IMR-90 (cell line): Measurements from ENCODE around the gene RAPGEF1. TPM values are rescaled to one million over a fixed set of nuclear protein-coding genes. Genes with fewer than 3 reads are reported as not detected.

Experiments
- ATAC-seq: fragments of 200-7000 bp; cut with Tn5 transposase; 2 replicates; pipeline ENCODE4 v1.9.1; 2020; ENCODE audit warnings: low read depth, mild to moderate bottlenecking, moderate library complexity
- BruUV-seq: library from RNA; stranded (reverse); fragments of 400-500 nt; replicated peaks from 2 replicates; lab custom pipeline; 2021; lab: Mats Ljungman, UMichigan
- CTCF ChIA-PET: fragments of 300-600 bp; formaldehyde crosslinking; extraction: SDS; loops from one replicate; lab custom pipeline; 2021; ENCODE audit warnings: antibody characterized with exemption; lab: Yijun Ruan, JAX
- POLR2A ChIA-PET: fragments of 300-600 bp; sonication (Branson Sonifier 250); formaldehyde crosslinking; loops from one replicate; lab custom pipeline; 2022; ENCODE audit warnings: antibody characterized with exemption; ENCODE audit not compliant: unreplicated experiment; lab: Charles Lee
- DNase-seq: peaks from one replicate; pipeline ENCODE4 v3.0.0; 2013
- H2AFZ ChIP-seq: replicated peaks from 2 replicates; pipeline ENCODE3; 2013; ENCODE audit warnings: low read length, mild to moderate bottlenecking; ENCODE audit not compliant: poor library complexity
- H2AK5ac ChIP-seq: 2 replicates; pipeline ENCODE4 v1.6.1; 2013; ENCODE audit warnings: low read depth, low read length, inconsistent platforms
- H2AK9ac ChIP-seq: replicated peaks from 2 replicates; pipeline ENCODE3; 2013; ENCODE audit warnings: mild to moderate bottlenecking, low read depth, low read length, moderate library complexity; ENCODE audit not compliant: poor library complexity
- H2BK120ac ChIP-seq: 2 replicates; pipeline ENCODE4 v1.6.1; 2013; ENCODE audit warnings: low read depth, low read length, inconsistent platforms
- H2BK15ac ChIP-seq: 3 replicates; pipeline ENCODE4 v1.6.1; 2013; ENCODE audit warnings: low read depth, low read length, inconsistent platforms
- H2BK20ac ChIP-seq: 2 replicates; pipeline ENCODE4 v1.6.1; 2013; ENCODE audit warnings: low read depth, mild to moderate bottlenecking, inconsistent platforms, low read length, moderate library complexity
- H2BK5ac ChIP-seq: 2 replicates; pipeline ENCODE4 v1.6.1; 2013; ENCODE audit warnings: mild to moderate bottlenecking, low read depth, low read length, inconsistent platforms; ENCODE audit not compliant: poor library complexity, severe bottlenecking
- H3K14ac ChIP-seq: replicated peaks from 2 replicates; pipeline ENCODE4 v1.6.1; 2013; ENCODE audit warnings: low read depth, low read length, inconsistent platforms
- H3K18ac ChIP-seq: 2 replicates; pipeline ENCODE4 v1.6.1; 2013; ENCODE audit warnings: low read depth, low read length, control low read depth
- H3K23ac ChIP-seq: 2 replicates; pipeline ENCODE4 v1.6.1; 2013; ENCODE audit warnings: low read depth, low read length, inconsistent platforms
- H3K27ac ChIP-seq: 2 replicates; pipeline ENCODE4 v1.5.1; 2013; ENCODE audit warnings: mild to moderate bottlenecking, control low read depth, low read length; ENCODE audit not compliant: insufficient read depth
- H3K27me3 ChIP-seq: 2 replicates; pipeline ENCODE4 v1.6.1; 2013; ENCODE audit warnings: low read length; ENCODE audit not compliant: control insufficient read depth, insufficient read depth
- H3K36me3 ChIP-seq: 2 replicates; pipeline ENCODE4 v1.6.1; 2013; ENCODE audit warnings: low read length, mixed read lengths; ENCODE audit not compliant: control insufficient read depth, insufficient read depth
- H3K4ac ChIP-seq: 2 replicates; pipeline ENCODE4 v1.6.1; 2013; ENCODE audit warnings: low read depth, low read length, inconsistent platforms
- H3K4me1 ChIP-seq: 2 replicates; pipeline ENCODE4 v1.6.1; 2013; ENCODE audit warnings: low read length, mixed read lengths; ENCODE audit not compliant: control insufficient read depth, insufficient read depth
- H3K4me2 ChIP-seq: 2 replicates; pipeline ENCODE4 v1.6.1; 2013; ENCODE audit warnings: low read depth, mild to moderate bottlenecking, control low read depth, low read length, moderate library complexity
- H3K4me3 ChIP-seq: 2 replicates; pipeline ENCODE4 v1.5.1; 2013; ENCODE audit warnings: low read depth, mild to moderate bottlenecking, control low read depth, low read length, moderate library complexity; ENCODE audit not compliant: insufficient read depth
- H3K56ac ChIP-seq: 2 replicates; pipeline ENCODE4 v1.6.1; 2013; ENCODE audit warnings: low read length, inconsistent platforms; ENCODE audit not compliant: insufficient read depth; ENCODE audit errors: extremely low read depth
- H3K79me1 ChIP-seq, 2 experiments: 2 replicates each; pipeline ENCODE4 v1.6.1; 2013; ENCODE audit warnings: low read length in 2 of 2, inconsistent platforms in 1 of 2, low read depth in 1 of 2
- H3K9ac ChIP-seq: 2 replicates; pipeline ENCODE4 v1.6.1; 2013; ENCODE audit warnings: low read depth, low read length, control low read depth
- H3K9me1 ChIP-seq: 2 replicates; pipeline ENCODE4 v1.6.1; 2013; ENCODE audit warnings: low read length, inconsistent platforms; ENCODE audit not compliant: insufficient read depth
- H3K9me3 ChIP-seq: 2 replicates; pipeline ENCODE4 v1.6.1; 2013; ENCODE audit warnings: low read length; ENCODE audit not compliant: control insufficient read depth, insufficient read depth
- H4K20me1 ChIP-seq: 2 replicates; pipeline ENCODE4 v1.6.1; 2013; ENCODE audit warnings: low read length, inconsistent platforms; ENCODE audit not compliant: insufficient read depth
- H4K5ac ChIP-seq: 2 replicates; pipeline ENCODE4 v1.6.1; 2013; ENCODE audit warnings: mild to moderate bottlenecking, low read depth, low read length, control low read depth
- H4K8ac ChIP-seq, 2 experiments: 2 replicates each; pipeline ENCODE4 v1.6.1; 2013; ENCODE audit warnings: low read depth in 2 of 2, low read length in 2 of 2, control low read depth in 1 of 2, inconsistent platforms in 1 of 2
- H4K91ac ChIP-seq: 2 replicates; pipeline ENCODE4 v1.6.1; 2013; ENCODE audit warnings: low read depth, low read length, inconsistent platforms; ENCODE audit not compliant: insufficient read depth
- CEBPB ChIP-seq: IDR thresholded peaks from 2 replicates; pipeline ENCODE4 v1.6.1; 2012; ENCODE audit warnings: low read depth, low read length, improper control_type of control experiment
- ELK1 ChIP-seq: fragments of 150-350 bp; IDR thresholded peaks from 2 replicates; pipeline ENCODE4 v1.6.1; 2016; ENCODE audit warnings: low read depth, mild to moderate bottlenecking, low read length, moderate library complexity, borderline replicate concordance
- FOS ChIP-seq: fragments of 150-350 bp; IDR thresholded peaks from 2 replicates; pipeline ENCODE4 v1.6.1; 2016; ENCODE audit warnings: low read depth, low read length
- MAZ ChIP-seq: IDR thresholded peaks from 2 replicates; pipeline ENCODE4 v1.6.1; 2012; ENCODE audit warnings: low read depth, mild to moderate bottlenecking, low read length, improper control_type of control experiment, moderate library complexity, borderline replicate concordance
- NFE2L2 ChIP-seq: fragments of 150-350 bp; IDR thresholded peaks from 2 replicates; pipeline ENCODE4 v1.6.1; 2016; ENCODE audit warnings: low read depth, mild to moderate bottlenecking, low read length
- RFX5 ChIP-seq: IDR thresholded peaks from 2 replicates; pipeline ENCODE4 v1.8.0; 2012; ENCODE audit warnings: low read depth, mild to moderate bottlenecking, low read length, moderate library complexity
- USF2 ChIP-seq: fragments of 150-350 bp; IDR thresholded peaks from 2 replicates; pipeline ENCODE4 v1.6.1; 2017; ENCODE audit warnings: mild to moderate bottlenecking, antibody characterized with exemption, low read length, low read depth
- WGBS, 2 experiments: methylation state at CpG; one replicate each; pipeline versions ENCODE4 v1.1.5 to v1.1.7; 2013; ENCODE audit warnings: missing lambda C conversion rate in 2 of 2; ENCODE audit not compliant: insufficient read length in 1 of 2; ENCODE audit errors: extremely low coverage in 2 of 2; 5-methylcytosine and 5-hydroxymethylcytosine counted together
- dilution Hi-C: fragments of 300-500 bp; cut with HindIII; formaldehyde crosslinking; loops from one replicate; pipeline ENCODE4 v1.14.3; 2018; ENCODE audit warnings: low sequenced_read_pairs; ENCODE audit not compliant: unreplicated experiment
- in situ Hi-C: fragments of 300-500 bp; cut with MboI; formaldehyde crosslinking; loops from 3 replicates; pipeline ENCODE4 v1.14.3; 2019; ENCODE audit warnings: low sequenced_read_pairs, inconsistent platforms, mixed read lengths
- intact Hi-C: fragments of 100-400 bp; cut with micrococcal nuclease; formaldehyde crosslinking; loops from 2 replicates; pipeline ENCODE4 v1.10.0; 2022
- polyA plus RNA-seq, 3 experiments: library from polyadenylated mRNA; depleted of rRNA; stranded (reverse); fragments of >200 nt; gene quantifications; 2 replicates each; pipeline ENCODE4 v1.2.3, GENCODE V29; 2012; ENCODE audit warnings: low replicate concordance in 1 of 3
- total RNA-seq: library from RNA; depleted of rRNA; stranded (reverse); fragments of >200 nt; gene quantifications from 2 replicates; pipeline ENCODE4 v1.2.3, GENCODE V29; 2012

Gene RAPGEF1
- total and polyA plus RNA-seq, 2 of the 4 experiments (the other 2 are of a cell fraction) = 13.1 to 22.3 TPM

- 68% methylated on average over 3 of the region's 5 CpGs; no CpG with 5 or more reads in 1 of the 2 experiments for WGBS, 2 experiments
- in situ Hi-C loops (loop anchor here (25.0 kb wide), 1 partner anchor 679 kb away; no protein-coding TSS in a partner anchor), dilution Hi-C loops (no loop called here), intact Hi-C loops (no loop called here)
- H3K4ac ChIP-seq = no peak overlapping the region
- no peak overlapping the region for H3K4me2 ChIP-seq
- H2BK20ac ChIP-seq = no peak overlapping the region
- no peak overlapping the region for H2BK120ac ChIP-seq
- no peak overlapping the region for H3K23ac ChIP-seq
- H3K14ac ChIP-seq = no peak overlapping the region
- H3K27me3 ChIP-seq = no peaks in the 10 kb centered on the region
- DNase-seq (no peak), ATAC-seq (no peak)
- ChIA-PET CTCF (no interaction called here), POLR2A (no interaction called here)
- no peak overlapping the region for H3K9ac ChIP-seq
- no peak overlapping the region for H3K56ac ChIP-seq
- no peaks in the 10 kb centered on the region for H3K4me1 ChIP-seq
- no peaks in the 10 kb centered on the region for H3K79me1 ChIP-seq
- H4K8ac ChIP-seq = no peak overlapping the region
- H3K9me3 ChIP-seq = no peaks in the 10 kb centered on the region
- no TSS peak for BruUV-seq
- H3K18ac ChIP-seq = no peak overlapping the region
- H3K27ac ChIP-seq = no peak overlapping the region
- no peak overlapping the region for H2BK15ac ChIP-seq
- H4K20me1 ChIP-seq = no peaks in the 10 kb centered on the region
- H4K5ac ChIP-seq = no peak overlapping the region
- no peaks in the 10 kb centered on the region for H3K9me1 ChIP-seq
- no peak overlapping the region for H2BK5ac ChIP-seq
- TF ChIP-seq ELK1 = no peak
- no peak for TF ChIP-seq FOS
- no peak for TF ChIP-seq RFX5
- no peak for TF ChIP-seq NFE2L2
- TF ChIP-seq CEBPB = no peak
- TF ChIP-seq USF2 = no peak
- TF ChIP-seq MAZ = no peak
- no peak overlapping the region for H3K4me3 ChIP-seq
- H3K36me3 ChIP-seq = peaks cover 58% of the 10 kb centered on the region
- no peak overlapping the region for H2AK5ac ChIP-seq
- no peak overlapping the region for H2AK9ac ChIP-seq
- no peak overlapping the region for H4K91ac ChIP-seq
- no peak overlapping the region for H2AFZ ChIP-seq
These were observed 156.6 kb downstream of the RAPGEF1 start for GRCh38 chr9:131583337-131583645.
